OCI-LY3 (cell line): ENCODE results near the gene UBE2E1.

Experiments used
- EZH2phosphoT487 ChIP-seq: fragments of 200-600 bp; shearing (Covaris generic); IDR thresholded peaks from 2 replicates; pipeline ENCODE4 v1.6.1; 2018; ENCODE audit warnings: antibody characterized with exemption, mixed run types, low read depth
- TF ChIP-seq, protein P1 (sequence below): fragments of 200-600, 300-600 bp; sonication (generic); IDR thresholded peaks from 2 replicates; pipeline ENCODE4 v1.5.1; 2014; ENCODE audit warnings: antibody characterized with exemption, low read length, low read depth

DNA sequence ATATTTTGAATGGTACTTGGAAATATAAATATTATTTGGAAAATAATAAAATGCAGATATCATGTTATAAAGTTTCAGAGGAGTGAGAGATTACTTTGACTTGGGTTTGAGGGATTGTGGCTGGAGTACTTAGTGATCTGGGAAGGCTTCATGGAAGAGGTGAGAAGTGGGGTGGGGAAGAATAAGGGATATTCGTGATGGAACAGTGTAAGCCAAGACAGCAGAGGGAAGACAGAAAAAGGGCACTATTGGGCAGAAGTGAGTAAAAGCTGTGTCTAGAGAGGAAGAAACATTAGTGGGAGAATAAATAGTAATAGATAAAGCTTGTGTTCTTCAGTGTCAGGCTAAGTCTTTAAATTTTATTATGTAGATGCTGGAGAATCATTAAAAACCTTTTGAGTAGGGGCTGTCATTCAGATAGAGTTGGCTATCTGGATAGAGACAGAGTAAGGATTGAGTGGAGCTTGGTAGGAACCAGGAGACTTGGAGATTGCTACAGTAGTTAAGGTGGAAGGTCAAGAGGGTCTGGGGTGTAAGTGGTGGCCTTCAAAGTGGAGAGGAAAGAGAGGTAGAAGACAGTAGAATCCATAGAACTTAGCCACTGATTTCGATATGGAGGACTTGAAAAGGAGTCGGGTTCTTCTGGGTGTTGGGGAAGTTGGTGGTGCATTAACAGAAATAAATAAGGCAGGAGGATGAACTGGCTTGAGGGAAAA, 11.9 kb downstream of the UBE2E1 start:
- TF ChIP-seq, protein P1, sequence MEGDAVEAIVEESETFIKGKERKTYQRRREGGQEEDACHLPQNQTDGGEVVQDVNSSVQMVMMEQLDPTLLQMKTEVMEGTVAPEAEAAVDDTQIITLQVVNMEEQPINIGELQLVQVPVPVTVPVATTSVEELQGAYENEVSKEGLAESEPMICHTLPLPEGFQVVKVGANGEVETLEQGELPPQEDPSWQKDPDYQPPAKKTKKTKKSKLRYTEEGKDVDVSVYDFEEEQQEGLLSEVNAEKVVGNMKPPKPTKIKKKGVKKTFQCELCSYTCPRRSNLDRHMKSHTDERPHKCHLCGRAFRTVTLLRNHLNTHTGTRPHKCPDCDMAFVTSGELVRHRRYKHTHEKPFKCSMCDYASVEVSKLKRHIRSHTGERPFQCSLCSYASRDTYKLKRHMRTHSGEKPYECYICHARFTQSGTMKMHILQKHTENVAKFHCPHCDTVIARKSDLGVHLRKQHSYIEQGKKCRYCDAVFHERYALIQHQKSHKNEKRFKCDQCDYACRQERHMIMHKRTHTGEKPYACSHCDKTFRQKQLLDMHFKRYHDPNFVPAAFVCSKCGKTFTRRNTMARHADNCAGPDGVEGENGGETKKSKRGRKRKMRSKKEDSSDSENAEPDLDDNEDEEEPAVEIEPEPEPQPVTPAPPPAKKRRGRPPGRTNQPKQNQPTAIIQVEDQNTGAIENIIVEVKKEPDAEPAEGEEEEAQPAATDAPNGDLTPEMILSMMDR = no peak
- no peak for TF ChIP-seq EZH2phosphoT487
